ENCODE results near the gene FOXP1.
"Not testable (repeated sequence)": the region's sequence is repeated elsewhere in the genome, so short reads cannot be mapped to it uniquely, and the experiment has no call there.

The FOXP1 gene

DNA sequence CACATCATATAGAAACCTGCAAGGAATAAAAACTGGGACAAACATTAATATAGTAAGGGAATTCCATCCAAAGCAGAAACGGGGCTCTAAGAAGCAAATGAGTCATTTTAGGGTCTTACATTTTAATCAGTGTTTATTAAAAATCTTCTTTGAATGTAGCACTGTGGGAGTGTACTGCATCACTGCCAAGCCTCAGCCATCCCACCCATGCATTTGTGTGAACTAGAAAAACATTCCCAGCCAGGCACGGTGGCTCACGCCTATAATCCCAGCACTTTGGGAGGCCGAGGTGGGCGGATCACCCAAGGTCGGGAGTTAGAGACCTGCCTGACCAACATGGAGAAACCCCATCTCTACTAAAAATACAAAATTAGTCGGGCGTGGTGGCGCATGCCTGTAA is 57.1 kb downstream of the FOXP1 start:
- not testable (repeated sequence) for DNase-seq

DNA sequence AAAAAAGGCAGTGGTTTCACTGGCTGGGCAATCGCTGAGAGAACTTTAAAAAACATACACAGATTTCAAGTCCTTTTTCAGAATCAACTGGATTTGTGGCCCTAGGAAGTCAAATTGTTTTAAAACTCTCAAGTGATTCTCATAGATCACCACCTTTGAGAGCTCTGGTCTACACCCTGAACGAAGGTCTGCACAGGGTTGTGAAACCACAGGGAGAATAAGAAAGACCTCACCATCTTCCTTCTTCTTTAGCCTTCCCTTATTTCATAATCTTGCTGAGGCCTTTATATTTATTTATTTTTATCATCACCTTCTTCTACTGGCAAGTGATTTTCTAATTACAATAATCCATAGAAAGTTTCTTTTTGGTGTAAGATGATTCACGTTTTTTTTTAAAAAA is 58.1 kb downstream of the FOXP1 start:
- no peak for DNase-seq

DNA sequence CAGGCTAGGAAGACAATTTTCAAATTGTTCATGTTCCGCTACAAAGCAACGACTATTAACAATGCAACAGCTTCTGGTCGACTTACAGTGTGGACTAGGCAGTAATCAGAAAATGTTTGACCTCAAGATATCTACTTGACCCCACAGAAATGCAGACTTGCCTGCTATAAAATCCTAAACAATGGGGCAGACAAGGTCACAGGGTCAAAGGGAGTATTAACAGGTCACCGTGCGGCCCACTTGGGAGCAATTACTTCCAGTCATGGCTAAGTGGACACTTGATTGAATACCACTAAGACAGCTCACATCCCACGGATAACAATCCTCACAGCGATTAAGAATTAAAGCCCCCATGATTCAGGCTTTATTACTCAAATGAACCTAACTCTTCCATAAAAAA is 58.9 kb downstream of the FOXP1 start:
- DNase-seq, result no peak

DNA sequence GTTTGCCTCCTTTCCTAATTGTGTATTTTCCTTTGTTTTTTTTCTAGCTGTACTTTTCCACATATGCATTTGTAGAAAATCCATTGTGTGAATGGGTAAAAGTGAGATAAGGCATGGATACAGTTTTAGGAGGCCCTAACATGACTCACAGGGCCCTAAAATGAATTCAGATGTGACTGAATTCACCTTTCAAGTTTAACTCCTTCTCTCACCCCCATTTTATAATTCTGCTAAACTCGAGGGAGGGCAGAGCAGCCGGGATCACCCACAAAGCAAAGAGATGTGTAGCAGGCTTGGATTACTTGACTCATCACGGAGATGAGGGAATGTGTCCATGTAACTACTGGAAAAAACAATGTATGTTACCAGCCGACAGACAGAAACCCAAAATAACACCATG is 59.9 kb downstream of the FOXP1 start:
- DNase-seq, result no peak

DNA sequence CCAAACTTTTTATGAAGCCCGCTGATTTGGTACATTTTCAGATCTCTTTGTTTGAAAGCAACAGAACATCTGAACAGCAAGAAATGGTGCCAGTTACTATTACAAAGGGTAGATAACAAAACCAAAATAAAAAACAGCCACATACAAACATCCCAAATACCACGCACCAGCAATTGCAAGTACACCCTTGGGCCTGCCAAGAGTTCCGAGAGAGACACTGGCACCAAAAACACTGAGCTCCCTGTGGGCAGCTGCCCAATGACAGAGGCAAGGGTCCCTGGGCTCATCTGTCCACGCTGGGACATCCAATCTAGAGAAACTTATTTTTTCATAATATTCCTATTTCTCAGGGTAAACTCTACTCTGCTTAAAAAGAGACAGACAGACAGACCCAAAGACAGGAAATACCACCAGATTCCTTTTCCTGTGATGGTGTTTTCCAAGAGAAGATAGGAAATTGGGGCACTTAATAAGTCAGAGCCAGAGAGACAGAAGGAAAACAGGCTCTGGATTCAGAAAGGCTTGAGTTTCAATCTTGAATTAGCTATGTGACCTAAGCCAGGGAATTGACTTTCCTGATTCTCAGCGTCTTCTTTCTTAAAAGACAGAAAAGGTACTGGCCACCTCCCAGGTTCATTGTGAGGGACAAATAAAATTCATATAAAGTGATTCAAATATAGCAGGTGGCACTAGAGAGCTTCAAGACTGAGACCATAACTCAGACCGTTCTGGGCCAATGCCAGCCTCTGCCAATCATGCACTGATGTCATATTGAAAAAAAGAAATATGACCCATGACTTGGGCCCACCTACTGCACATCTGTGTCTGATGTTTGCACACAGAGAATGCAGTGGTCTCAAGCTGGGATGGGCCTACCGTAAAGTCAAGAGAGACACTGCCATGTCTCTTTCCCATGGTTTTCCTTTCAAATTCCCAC is 61.3 kb downstream of the FOXP1 start:
- no peak for DNase-seq

DNA sequence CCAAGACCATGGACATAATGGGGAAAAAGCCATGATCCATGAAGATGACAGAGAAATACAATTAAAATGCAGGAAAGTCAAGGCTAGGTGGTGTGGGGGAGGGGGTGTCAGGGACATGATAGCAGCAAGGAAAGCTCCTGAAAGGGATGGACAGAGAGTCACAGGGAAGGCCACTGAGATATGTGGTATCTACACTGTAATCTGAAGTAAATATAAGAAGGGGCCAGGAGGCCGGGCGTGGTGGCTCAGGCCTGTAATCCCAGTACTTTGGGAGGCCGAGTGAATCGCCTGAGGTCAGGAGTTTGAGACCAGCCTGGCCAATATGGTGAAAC is 62.5 kb downstream of the FOXP1 start:
- DNase-seq, result no peak

DNA sequence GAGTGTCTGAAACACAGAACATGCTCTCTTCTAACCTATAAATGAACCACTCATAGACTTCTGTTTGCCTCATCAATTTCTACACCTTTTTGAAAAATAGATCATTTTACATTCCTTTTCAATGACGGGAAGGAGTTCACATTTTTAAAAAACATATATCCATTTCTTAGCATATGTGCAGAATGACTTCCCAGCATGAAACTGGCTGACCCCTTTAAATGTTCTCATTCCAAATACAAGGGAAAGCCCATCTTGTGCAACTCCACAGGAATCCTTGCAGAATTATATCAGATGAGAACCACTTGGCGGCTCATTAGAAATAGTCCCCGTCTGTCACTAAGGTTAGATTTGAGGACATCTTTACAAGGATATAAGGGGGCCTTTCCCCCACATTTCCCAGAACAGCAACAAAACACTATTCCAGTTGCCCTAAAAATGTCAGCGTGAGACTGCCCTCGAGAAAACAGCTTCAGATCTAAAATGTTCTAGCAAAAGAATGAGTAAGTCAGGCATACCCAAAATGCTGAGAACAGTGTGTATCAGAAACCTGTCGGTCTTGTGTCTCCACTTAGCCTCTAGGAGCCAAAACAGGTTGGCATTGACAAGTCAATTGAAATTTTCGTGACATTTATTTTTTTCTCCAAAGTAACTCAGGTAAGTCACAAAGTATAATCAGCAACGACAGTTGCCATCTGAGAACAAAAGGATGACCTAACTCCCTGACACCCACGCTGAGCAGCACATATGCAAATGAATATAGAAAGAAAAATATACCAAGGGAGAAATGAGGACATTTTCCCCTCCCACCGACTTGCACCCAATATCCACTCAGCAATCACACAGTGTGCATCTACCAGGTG is 63.1 kb downstream of the FOXP1 start:
- DNase-seq, result no peak

DNA sequence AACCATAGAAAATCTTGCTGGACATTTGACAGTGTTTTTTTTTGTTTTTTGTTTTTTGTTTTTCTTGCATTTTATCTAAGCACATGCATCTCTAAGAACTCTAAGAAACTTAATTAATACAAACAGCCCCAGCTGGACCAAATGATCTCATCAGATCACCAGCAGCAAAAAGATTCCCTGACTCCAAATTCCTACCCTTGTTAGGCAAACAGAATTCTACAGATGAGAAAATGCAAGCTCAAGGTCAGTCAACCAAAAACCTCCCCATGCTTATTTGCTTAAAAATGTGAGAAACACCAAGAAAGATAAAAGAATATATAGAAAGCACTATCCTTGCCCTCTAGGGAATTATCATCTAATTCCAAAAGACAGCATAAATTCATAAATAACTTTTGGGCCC is 65.4 kb downstream of the FOXP1 start:
- no peak for DNase-seq

DNA sequence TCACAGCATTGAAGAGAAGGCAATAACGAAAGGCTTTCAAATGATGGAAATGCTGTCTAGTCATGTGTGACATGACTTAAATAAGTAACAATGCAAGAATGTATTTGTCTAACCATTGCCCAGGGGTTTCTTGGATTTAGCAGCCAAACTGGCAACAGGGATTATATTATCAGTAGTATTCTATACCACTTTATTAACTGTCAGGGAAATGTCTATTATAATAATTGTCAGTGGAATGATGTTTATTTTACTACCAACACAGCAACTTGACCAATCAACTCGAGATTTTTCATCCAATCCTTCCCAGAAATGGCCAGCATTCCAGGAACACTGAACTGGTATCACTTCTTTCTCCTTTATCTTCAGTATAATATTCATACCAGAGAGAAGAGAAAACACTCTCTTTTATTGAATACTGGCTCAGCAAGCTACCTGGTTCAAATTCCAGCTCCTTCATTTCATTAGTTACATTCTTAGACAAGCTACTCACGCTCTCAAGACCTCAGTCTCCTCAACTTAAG is 66.2 kb downstream of the FOXP1 start:
- DNase-seq, result no peak

DNA sequence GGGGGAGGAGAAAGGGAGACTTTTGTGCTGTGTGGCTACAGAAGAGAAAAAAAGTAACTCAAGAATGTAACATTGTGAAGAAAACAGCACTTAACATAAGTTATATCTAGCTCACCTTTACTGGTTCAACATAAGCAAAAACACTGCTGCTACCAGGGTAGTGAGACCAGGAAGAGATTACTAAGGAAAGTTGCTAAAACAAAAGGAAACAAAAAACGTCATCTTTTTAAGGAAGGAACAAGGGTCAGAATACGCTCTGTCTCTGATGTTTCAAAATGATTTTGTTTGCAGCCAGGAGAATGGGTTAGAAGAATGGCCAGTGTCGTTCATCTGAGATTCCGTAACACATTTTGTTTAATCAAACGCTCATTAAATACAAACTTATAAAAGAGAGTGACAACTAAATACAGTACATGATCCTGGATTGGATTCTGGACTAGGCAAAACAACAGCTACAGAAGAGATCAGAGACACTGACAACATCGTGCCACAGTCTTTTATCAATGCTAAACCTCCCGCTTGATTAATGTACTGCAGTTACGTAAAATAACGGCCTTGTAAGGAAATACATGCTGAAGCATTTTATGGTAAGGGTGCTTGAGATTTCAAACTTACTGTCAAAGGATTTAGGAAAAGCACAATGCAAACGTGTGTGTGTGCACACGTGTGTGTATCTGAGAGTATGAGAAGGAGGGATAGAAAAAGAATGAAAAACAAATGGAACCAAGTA is 67.7 kb downstream of the FOXP1 start:
- no peak for DNase-seq

DNA sequence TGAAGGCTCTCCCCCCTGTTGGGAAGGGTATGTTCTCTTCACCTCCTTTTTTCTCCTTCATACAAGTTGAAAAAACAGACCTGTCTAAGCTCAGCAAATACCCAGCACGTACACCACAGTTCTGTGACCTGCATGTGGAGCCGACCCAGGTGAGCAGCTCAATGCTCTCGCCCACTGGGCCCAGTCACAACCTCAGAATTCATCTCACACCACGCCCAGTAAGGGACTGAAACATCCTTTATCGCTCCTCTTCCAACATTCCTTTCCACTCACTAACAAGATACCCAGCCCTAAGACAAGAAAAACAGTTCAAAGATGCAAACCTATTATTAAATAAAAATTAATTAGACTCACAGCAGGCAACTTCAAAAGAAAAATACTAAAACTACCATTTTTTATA is 68.9 kb downstream of the FOXP1 start:
- no peak for DNase-seq

DNA sequence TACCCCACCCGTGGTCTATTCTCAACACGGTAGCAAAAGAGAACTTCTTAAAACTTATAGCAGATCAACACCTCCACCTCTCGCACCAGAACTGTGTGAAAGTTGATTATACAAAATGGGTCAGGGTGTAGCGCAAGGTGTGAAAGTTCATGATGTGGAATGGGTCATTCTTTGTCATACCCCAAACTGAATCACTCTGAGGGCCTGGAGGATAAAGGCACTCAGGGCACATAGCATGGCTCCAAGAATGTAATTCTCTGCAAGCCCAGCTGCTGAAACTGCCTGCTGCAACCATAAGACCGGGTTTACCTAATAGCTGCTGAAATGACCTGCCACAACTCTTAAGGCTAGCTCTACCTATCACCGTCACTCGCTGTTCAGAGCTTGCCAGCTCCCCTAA is 70.0 kb downstream of the FOXP1 start:
- DNase-seq, result no peak

DNA sequence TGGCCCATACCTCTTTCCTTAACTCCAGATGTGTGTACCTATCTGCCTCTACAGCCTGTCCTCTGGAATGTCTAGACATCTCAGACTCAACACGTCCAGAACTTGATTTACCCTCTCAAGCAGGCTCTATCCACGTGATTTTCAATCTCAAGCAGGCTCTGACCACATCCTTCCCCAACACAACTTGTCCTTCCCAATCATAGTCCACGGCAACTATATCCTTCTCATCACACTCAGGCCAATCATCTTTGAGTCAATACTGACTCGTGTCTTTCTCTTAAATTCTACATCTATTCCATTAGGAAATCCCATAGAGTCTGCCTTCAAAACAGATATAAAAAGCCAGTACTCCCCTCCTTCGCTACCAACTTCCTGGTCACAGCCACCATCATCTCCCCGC is 70.4 kb downstream of the FOXP1 start:
- no peak for DNase-seq

DNA sequence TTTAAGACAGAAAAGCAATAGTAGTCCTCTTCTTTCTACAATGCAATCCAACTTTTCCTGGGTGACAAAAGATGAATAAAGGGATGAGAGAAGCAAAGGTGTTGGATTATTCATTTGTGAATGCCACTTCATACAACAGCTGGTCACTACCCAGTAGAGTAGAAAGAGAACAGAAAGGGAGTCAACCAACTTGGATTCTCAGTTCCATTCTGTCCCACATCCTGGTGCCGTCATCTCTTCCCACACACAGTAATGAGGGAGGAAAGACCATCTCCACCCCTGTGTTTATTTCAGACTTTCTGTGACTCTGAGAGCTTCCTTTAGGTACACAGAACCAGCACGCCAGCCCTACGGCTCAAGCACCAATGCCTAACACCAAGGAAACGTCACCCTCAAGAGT is 71.0 kb downstream of the FOXP1 start:
- DNase-seq, result no peak

DNA sequence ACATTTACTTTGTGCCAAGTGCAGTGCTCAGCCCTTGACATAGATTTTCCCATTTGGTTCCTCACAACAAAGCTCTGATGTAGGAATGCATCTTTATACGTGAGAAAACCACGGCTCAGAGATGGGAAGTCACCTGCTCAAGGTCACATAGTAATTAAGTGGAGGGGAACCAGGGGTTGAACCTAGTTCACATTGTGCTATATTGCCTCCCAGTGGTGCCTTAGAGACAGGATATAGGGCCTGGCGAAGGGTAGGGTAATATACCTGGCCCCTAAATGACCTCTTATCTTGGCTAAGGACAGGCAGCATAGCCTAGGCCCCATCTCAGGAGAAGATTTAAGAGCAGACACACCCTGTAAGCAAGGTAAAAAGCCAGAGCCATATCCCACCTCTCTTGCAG is 71.5 kb downstream of the FOXP1 start:
- no peak for DNase-seq

DNA sequence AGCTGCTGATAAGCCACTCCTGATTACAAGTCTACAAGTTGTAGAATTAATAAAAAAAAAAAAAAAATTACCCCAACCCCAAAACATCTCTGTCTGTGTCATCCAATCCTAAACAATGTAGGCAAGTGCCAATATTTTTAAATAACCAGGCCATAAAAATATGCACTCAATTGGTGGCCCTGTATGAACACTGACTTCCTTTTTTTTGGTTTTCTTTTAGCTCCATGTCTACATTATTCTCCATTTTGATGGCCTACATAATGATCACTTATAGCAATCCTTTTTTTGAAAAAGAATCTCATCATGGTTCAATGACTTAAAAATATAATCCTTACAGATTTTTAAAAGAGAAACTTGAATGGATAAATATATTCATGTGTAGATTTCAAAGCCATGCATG is 72.1 kb downstream of the FOXP1 start:
- no peak for DNase-seq

DNA sequence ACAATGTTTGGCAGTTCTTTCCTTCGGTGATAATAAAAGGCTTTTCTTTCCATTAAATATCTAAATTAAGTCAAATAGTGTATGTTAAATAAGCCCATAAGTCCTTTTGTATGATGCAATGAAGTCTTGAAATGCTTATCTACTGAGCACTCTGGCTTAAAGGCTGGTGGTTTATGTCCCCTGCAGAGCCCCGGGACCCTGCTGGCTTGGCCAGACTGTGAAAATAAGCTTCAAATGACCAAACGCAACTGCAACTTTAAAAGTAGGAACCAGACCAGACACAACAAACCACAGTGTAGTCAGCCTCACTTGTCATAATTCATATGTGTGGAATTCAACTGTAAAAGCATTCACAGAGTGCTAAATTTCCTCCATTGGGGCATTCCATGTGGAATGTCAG is 72.5 kb downstream of the FOXP1 start:
- DNase-seq, result peak; percentile 78

DNA sequence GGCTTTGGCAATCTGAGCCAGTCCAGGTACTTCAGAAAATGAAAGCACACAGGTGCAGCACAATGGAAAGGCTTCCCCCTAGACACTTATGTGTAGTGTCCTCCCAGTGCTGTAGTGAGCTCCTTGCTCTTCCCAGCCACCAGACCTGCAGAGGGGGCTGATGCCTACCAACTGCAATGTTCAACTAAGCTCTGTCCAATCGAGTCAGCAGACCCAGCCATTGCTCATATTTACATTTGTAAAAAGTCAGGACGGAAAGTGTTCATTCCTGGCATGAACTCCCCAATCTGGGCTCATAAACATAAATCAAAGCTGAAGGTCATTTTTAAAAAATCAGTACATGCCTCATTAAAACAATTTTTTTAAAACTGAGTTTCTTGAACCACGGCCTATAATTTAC is 73.0 kb downstream of the FOXP1 start:
- no peak for DNase-seq

DNA sequence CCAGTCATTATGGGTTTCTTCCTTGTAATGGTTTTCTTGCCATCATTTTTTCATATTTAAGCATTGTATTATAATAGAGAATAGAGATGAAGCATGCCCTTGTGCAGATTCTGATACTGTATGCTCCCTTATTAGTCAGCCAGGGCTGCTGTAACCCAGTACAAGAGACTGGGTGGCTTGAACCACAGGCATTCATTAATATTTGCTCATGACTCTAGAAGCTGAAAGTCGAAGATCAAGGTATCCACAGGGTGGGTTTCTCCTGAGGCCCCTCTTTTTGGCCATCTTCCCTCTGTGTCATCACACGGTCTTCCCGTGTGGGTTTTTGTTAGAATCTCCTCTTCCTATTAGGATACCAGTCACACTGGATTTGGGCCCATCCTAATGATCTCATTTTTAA is 74.5 kb downstream of the FOXP1 start:
- DNase-seq, result no peak

DNA sequence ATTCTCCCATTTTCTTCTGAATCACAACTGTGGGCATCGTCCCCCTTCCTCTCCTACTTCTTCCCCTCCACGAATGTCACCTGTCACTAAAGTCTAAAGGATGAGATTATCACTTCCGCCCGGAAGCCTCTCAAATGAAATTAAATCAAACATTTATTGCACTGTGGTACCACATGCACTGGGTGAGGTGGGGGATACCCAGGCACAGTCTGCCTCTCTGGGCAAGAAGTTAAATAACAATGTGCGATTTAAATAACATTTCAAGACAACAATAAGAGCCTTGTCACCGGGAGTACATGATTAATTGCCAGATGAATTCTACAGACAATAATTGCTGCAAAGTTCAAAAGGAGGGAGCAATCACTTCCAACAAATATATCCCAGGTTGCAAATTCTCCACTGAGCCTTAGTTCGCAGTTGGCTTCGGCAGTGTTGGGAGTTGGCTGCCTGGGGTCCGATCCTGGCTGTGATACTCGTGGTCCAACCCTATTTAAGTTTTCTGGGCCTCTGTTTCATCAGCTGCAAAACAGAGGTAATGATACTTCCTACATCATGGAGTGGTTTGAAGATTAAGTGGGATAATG is 77.7 kb downstream of the FOXP1 start:
- DNase-seq, result no peak

DNA sequence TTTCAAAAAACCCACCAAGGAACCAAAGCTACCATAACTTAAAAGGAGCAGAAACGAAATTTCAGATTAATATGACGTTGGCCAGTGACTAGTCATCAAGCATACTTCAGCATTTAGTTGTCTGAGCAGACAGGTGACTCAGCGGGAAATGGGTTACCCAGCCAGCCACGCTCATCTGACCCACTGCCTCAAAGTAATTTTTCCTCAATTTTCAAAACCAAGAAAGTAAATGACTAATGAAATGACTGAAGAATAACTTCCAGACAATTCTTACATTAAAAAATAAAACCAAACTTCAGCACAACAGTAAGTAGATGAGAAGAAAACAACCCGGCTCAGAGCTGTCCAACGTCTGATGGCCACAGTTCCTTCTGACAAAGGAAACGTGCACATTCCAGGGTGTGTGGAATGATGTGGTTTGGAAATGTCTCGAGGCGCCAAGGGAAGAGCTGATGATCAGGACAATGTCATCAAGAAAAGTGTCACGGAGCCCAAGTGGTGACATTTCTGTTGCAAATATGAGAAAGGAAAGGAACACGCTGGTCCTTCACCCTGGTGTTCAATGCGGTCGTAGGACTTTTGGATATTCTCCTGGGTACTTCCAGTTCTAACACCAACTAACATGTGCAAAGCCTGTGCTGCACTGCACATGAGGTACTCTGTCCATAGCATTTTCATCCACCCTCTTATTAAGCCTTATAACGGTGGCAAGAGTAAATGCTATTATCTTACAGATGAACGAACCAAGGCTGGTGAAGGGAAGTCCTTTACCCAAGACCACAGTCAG is 79.1 kb downstream of the FOXP1 start:
- peak; percentile 77 for DNase-seq

Measured in islet precursor cell (in vitro differentiated cells).